ENCODE data around the gene FGFR1OP2. TPM values are rescaled to one million over a fixed set of nuclear protein-coding genes. Genes with fewer than 3 reads are reported as not detected.

The FGFR1OP2 gene
- total RNA-seq, 1 donor from 2014 or later: 103 TPM

GRCh38 chr12:26988703-26989102 is 50.4 kb downstream of the FGFR1OP2 start:
- Histone ChIP-seq H3K27ac (no peak overlapping the region), H4K20me1 (ENCODE audit: low read depth) (no peaks in the 10 kb centered on the region), H3K4me3 (no peak overlapping the region), H3K27me3 (no peaks in the 10 kb centered on the region), H3F3A (ENCODE audit: low read depth) (no peaks in the 10 kb centered on the region), H3K36me3 (no peaks in the 10 kb centered on the region), H3K4me1 (no peaks in the 10 kb centered on the region), H3K79me2 (ENCODE audit: low read depth) (no peaks in the 10 kb centered on the region), H2AFZ (replicated peaks) (no peak overlapping the region), H3K9me3 (ENCODE audit: low read depth) (no peaks in the 10 kb centered on the region), H3K4me2 (no peak overlapping the region), H3K9ac (no peak overlapping the region)
- H3K27ac Mint-ChIP-seq: no peak overlapping the region
- H3K4me3 Mint-ChIP-seq: no peak overlapping the region
- no peak for TF ChIP-seq EZH2 (IDR thresholded peaks at IDR 0.05)
- no peak for TF ChIP-seq CTCF (IDR thresholded peaks at IDR 0.05)
- TF ChIP-seq EZH2phosphoT487 (IDR thresholded peaks at IDR 0.05): no peak
- DNase-seq (ENCODE audit: low spot score): no peak
- no peaks in the 10 kb centered on the region for H3K27me3 Mint-ChIP-seq (ENCODE audit: insufficient read depth, low read depth)
- H3K9me3 Mint-ChIP-seq: no peaks in the 10 kb centered on the region
- no peaks in the 10 kb centered on the region for H3K4me1 Mint-ChIP-seq
- peaks cover 18% of the 10 kb centered on the region for H3K36me3 Mint-ChIP-seq

- Mint-ChIP-seq H3K4me3 (no peak overlapping the region), H3K27ac (no peak overlapping the region), H3K9me3 (no peaks in the 10 kb centered on the region), H3K4me1 (no peaks in the 10 kb centered on the region), H3K36me3 (peaks cover 20% of the 10 kb centered on the region), H3K27me3 (ENCODE audit: insufficient read depth, low read depth) (no peaks in the 10 kb centered on the region)
- Histone ChIP-seq H4K20me1 (ENCODE audit: low read depth) (no peaks in the 10 kb centered on the region), H3K4me2 (no peak overlapping the region), H3K79me2 (ENCODE audit: low read depth) (no peaks in the 10 kb centered on the region), H3K4me3 (no peak overlapping the region), H3F3A (ENCODE audit: low read depth) (no peaks in the 10 kb centered on the region), H3K27me3 (no peaks in the 10 kb centered on the region), H3K9me3 (ENCODE audit: low read depth) (no peaks in the 10 kb centered on the region), H3K4me1 (no peaks in the 10 kb centered on the region), H3K9ac (no peak overlapping the region), H3K27ac (no peak overlapping the region), H2AFZ (replicated peaks) (no peak overlapping the region), H3K36me3 (no peaks in the 10 kb centered on the region)
- no peak for DNase-seq (ENCODE audit: low spot score)
- no peak for TF ChIP-seq CTCF (IDR thresholded peaks at IDR 0.05)
- no peak for TF ChIP-seq EZH2phosphoT487 (IDR thresholded peaks at IDR 0.05)
- TF ChIP-seq EZH2 (IDR thresholded peaks at IDR 0.05): no peak
Measured at GRCh38 chr12:26989873-26990272, 51.6 kb downstream of the FGFR1OP2 start.

GRCh38 chr12:26991826-26992225 is 53.6 kb downstream of the FGFR1OP2 start:
- DNase-seq (ENCODE audit: low spot score): no peak
- Mint-ChIP-seq H3K36me3 (peaks cover 15% of the 10 kb centered on the region), H3K4me3 (no peak overlapping the region)

More at GRCh38 chr12:26991826-26992225, 53.6 kb downstream of the FGFR1OP2 start:
- H3K4me1 Mint-ChIP-seq: no peaks in the 10 kb centered on the region
- no peak overlapping the region for H2AFZ ChIP-seq (replicated peaks)
- H4K20me1 ChIP-seq (ENCODE audit: low read depth): no peaks in the 10 kb centered on the region
- no peak overlapping the region for H3K27ac Mint-ChIP-seq
- no peaks in the 10 kb centered on the region for H3K27me3 Mint-ChIP-seq (ENCODE audit: insufficient read depth, low read depth)
- no peaks in the 10 kb centered on the region for H3F3A ChIP-seq (ENCODE audit: low read depth)
- no peak overlapping the region for H3K27ac ChIP-seq
- H3K4me2 ChIP-seq: no peak overlapping the region
- H3K9me3 Mint-ChIP-seq: no peaks in the 10 kb centered on the region
- no peak for TF ChIP-seq EZH2phosphoT487 (IDR thresholded peaks at IDR 0.05)
- no peak for TF ChIP-seq CTCF (IDR thresholded peaks at IDR 0.05)
- TF ChIP-seq EZH2 (IDR thresholded peaks at IDR 0.05): no peak
- no peak overlapping the region for H3K4me3 ChIP-seq
- no peaks in the 10 kb centered on the region for H3K9me3 ChIP-seq (ENCODE audit: low read depth)
- H3K27me3 ChIP-seq: no peaks in the 10 kb centered on the region
- no peaks in the 10 kb centered on the region for H3K4me1 ChIP-seq
- no peaks in the 10 kb centered on the region for H3K79me2 ChIP-seq (ENCODE audit: low read depth)
- no peaks in the 10 kb centered on the region for H3K36me3 ChIP-seq
- H3K9ac ChIP-seq: no peak overlapping the region
